Mesenteric fat pad (tissue), 1 donor: ENCODE measurements around the gene IPO9. TPM values are rescaled to one million over a fixed set of nuclear protein-coding genes. Genes with fewer than 3 reads are reported as not detected.

ENCODE experiments used
- DNase-seq: peaks from one replicate; pipeline ENCODE4 v3.0.0-alpha.2; 2020; ENCODE audit warnings: low spot score
- total RNA-seq: library from RNA; stranded (reverse); fragmentation: NEBNext Ultra II Directional; extraction: Animal tissue kit (Norgen Biotek cat#: 25700); gene quantifications from one replicate; pipeline ENCODE4 v1.2.1, GENCODE V29; 2021
- donor health status: DM: yes; HTN: yes; CAD: no.

Gene IPO9
- total RNA-seq, 1 donor from 2014 or later: 40.9 TPM

- DNase-seq: no peak
Measured at GRCh38 chr1:201902198-201902597, 73.2 kb downstream of the IPO9 start.

GRCh38 chr1:201903135-201903534 is 74.2 kb downstream of the IPO9 start:
- DNase-seq: no peak

- no peak for DNase-seq
Measured at GRCh38 chr1:201904579-201904978, 75.6 kb downstream of the IPO9 start.

- no peak for DNase-seq
Measured at GRCh38 chr1:201905234-201905890, 76.4 kb downstream of the IPO9 start.

GRCh38 chr1:201906336-201906735 is 77.4 kb downstream of the IPO9 start:
- no peak for DNase-seq

GRCh38 chr1:201907621-201908020 is 78.7 kb downstream of the IPO9 start:
- DNase-seq: no peak

GRCh38 chr1:201911826-201912571 is 83.0 kb downstream of the IPO9 start:
- DNase-seq: no peak

GRCh38 chr1:201912832-201913231 is 83.9 kb downstream of the IPO9 start:
- DNase-seq: no peak

GRCh38 chr1:201914456-201915235 is 85.7 kb downstream of the IPO9 start:
- no peak for DNase-seq

GRCh38 chr1:201916649-201917249 is 87.8 kb downstream of the IPO9 start:
- DNase-seq: peak; percentile 93

- DNase-seq: no peak
Measured at GRCh38 chr1:201917362-201918033, 88.5 kb downstream of the IPO9 start.

- DNase-seq: no peak
Measured at GRCh38 chr1:201918343-201918742, 89.4 kb downstream of the IPO9 start.

- DNase-seq: no peak
Measured at GRCh38 chr1:201921952-201922558, 93.1 kb downstream of the IPO9 start.

GRCh38 chr1:201925301-201925567 is 96.3 kb downstream of the IPO9 start:
- no peak for DNase-seq

- no peak for DNase-seq
Measured at GRCh38 chr1:201925981-201926645, 97.2 kb downstream of the IPO9 start.

- DNase-seq: no peak
Measured at GRCh38 chr1:201928266-201928665, 99.3 kb downstream of the IPO9 start.

GRCh38 chr1:201930137-201930536 is 101.2 kb downstream of the IPO9 start:
- DNase-seq: no peak

- DNase-seq: no peak
Measured at GRCh38 chr1:201930803-201931202, 101.8 kb downstream of the IPO9 start.
